Body of pancreas (tissue), 4 donors: Measurements from ENCODE around the gene DAPK2.

Experiments used
- POLR2A ChIP-seq, 3 donors: fragments of 450-650 bp; IDR thresholded peaks; one replicate each; pipeline ENCODE4 v1.6.1; 2016; ENCODE audit warnings: antibody characterized with exemption in 3 of 3, mild to moderate bottlenecking in 2 of 3
- TF ChIP-seq, protein P1 (sequence below), 7 experiments: fragments of 450-650 bp in 4 of 7; fragments of 200-600 bp in 3 of 7; sonication (generic) in 3 of 7; IDR thresholded peaks; one replicate each; pipeline ENCODE4 v1.5.1; 2016 to 2019; ENCODE audit warnings: antibody characterized with exemption in 7 of 7

DNA sequence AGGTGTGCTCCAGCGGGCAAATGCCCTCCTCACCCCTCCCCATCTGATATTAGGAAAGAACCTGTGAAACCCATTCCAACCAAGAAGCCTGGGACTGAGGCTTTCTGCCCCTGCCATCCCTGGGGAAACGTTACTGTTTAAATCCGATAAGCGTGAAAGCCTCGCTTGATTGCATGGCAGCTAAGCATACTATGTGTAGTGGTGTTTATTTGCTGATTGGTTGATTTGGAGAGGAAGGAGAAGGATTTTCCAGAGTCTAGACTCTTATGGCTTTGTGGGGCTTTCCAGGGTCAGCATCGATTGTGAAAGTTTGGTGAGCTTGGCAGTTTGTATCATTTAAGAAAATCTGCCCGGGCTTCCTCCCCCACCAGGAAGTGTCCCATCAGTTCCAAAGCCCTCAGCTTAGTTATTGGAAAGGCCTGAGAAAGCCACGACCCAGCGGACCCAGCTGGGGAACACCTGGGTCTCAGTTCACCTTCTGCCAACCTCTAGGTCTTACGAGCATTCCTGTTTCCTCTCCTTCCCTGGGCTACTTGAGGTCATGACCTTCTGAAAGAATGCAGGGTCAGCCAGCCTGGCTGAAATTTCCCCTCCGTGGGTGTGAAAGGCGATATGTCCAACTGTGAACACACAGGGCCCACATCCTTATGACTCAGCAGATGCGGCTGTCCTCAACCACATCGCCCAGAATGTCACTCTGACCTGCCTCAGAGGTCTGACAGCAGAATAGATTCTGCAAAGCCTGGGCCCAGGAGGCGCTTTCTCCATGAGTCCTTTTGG lies 149.8 kb downstream of the DAPK2 start:
- TF ChIP-seq, protein P1, sequence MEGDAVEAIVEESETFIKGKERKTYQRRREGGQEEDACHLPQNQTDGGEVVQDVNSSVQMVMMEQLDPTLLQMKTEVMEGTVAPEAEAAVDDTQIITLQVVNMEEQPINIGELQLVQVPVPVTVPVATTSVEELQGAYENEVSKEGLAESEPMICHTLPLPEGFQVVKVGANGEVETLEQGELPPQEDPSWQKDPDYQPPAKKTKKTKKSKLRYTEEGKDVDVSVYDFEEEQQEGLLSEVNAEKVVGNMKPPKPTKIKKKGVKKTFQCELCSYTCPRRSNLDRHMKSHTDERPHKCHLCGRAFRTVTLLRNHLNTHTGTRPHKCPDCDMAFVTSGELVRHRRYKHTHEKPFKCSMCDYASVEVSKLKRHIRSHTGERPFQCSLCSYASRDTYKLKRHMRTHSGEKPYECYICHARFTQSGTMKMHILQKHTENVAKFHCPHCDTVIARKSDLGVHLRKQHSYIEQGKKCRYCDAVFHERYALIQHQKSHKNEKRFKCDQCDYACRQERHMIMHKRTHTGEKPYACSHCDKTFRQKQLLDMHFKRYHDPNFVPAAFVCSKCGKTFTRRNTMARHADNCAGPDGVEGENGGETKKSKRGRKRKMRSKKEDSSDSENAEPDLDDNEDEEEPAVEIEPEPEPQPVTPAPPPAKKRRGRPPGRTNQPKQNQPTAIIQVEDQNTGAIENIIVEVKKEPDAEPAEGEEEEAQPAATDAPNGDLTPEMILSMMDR (IDR thresholded peaks at IDR 0.05), result no peak
- TF ChIP-seq POLR2A (IDR thresholded peaks at IDR 0.05), result no peak
